Mesodermal cell (in vitro differentiated cells): Measurements from ENCODE around the gene ZSWIM6.

Experiments
- H3K27ac ChIP-seq: 2 replicates; pipeline ENCODE4 v1.7.0; 2013; ENCODE audit warnings: mild to moderate bottlenecking, low read depth, low read length, moderate library complexity; ENCODE audit not compliant: severe bottlenecking
- H3K36me3 ChIP-seq: 2 replicates; pipeline ENCODE4 v1.7.1; 2013; ENCODE audit warnings: mild to moderate bottlenecking, low read length, moderate library complexity; ENCODE audit not compliant: control insufficient read depth, insufficient read depth
- H3K4me1 ChIP-seq: one replicate; pipeline ENCODE4 v1.7.1; 2013; ENCODE audit warnings: mild to moderate bottlenecking, low read length; ENCODE audit not compliant: insufficient read depth, control insufficient read depth, poor library complexity, severe bottlenecking
- H3K4me3 ChIP-seq: 2 replicates; pipeline ENCODE4 v1.7.0; 2013; ENCODE audit warnings: low read length, control low read depth, mild to moderate bottlenecking; ENCODE audit not compliant: insufficient read depth, poor library complexity, severe bottlenecking; ENCODE audit errors: extremely low read depth
- H3K9me3 ChIP-seq: 2 replicates; pipeline ENCODE4 v1.7.1; 2013; ENCODE audit warnings: mild to moderate bottlenecking, low read length, moderate library complexity; ENCODE audit not compliant: control insufficient read depth
- WGBS, 2 experiments: methylation state at CpG; one replicate each; pipeline ENCODE4 v1.1.5; 2013; ENCODE audit warnings: missing lambda C conversion rate in 2 of 2; ENCODE audit not compliant: insufficient coverage in 2 of 2; 5-methylcytosine and 5-hydroxymethylcytosine counted together

ZSWIM6 gene

GRCh38 chr5:61486476-61486875 is 154.4 kb downstream of the ZSWIM6 start:
- Histone ChIP-seq H3K27ac (no peak overlapping the region), H3K4me3 (no peak overlapping the region), H3K4me1 (no peaks in the 10 kb centered on the region), H3K36me3 (peaks cover 24% of the 10 kb centered on the region), H3K9me3 (no peaks in the 10 kb centered on the region)
- no CpG with 5 or more reads among the region's 1 CpG for WGBS, 2 experiments

- H3K27ac ChIP-seq, result no peak overlapping the region
- WGBS, 2 experiments, result 78 to 89% methylated on average over 1 of the region's 1 CpG
- no peaks in the 10 kb centered on the region for H3K4me1 ChIP-seq
- peaks cover 28% of the 10 kb centered on the region for H3K36me3 ChIP-seq
- no peaks in the 10 kb centered on the region for H3K9me3 ChIP-seq
- no peak overlapping the region for H3K4me3 ChIP-seq
Observed at GRCh38 chr5:61489574-61489973, 157.5 kb downstream of the ZSWIM6 start.

- H3K36me3 ChIP-seq, result peaks cover 27% of the 10 kb centered on the region
- no peak overlapping the region for H3K4me3 ChIP-seq
- no peaks in the 10 kb centered on the region for H3K9me3 ChIP-seq
- no CpG with 5 or more reads among the region's 1 CpG for WGBS, 2 experiments
- no peak overlapping the region for H3K27ac ChIP-seq
- H3K4me1 ChIP-seq, result no peaks in the 10 kb centered on the region
Observed at GRCh38 chr5:61491861-61492260, 159.8 kb downstream of the ZSWIM6 start.

- peaks cover 29% of the 10 kb centered on the region for H3K36me3 ChIP-seq
- no peak overlapping the region for H3K27ac ChIP-seq
- no peaks in the 10 kb centered on the region for H3K9me3 ChIP-seq
- no peak overlapping the region for H3K4me3 ChIP-seq
- H3K4me1 ChIP-seq, result no peaks in the 10 kb centered on the region
- WGBS, 2 experiments, result 88 to 89% methylated on average over 4 to 5 of the region's 7 CpGs
Observed at GRCh38 chr5:61493973-61494372, 161.9 kb downstream of the ZSWIM6 start.

GRCh38 chr5:61496446-61496845 is 164.4 kb downstream of the ZSWIM6 start:
- no peaks in the 10 kb centered on the region for H3K4me1 ChIP-seq
- H3K4me3 ChIP-seq, result no peak overlapping the region
- peaks cover 29% of the 10 kb centered on the region for H3K36me3 ChIP-seq
- WGBS, 2 experiments, result 60 to 90% methylated on average over 1 to 2 of the region's 3 CpGs
- H3K27ac ChIP-seq, result no peak overlapping the region
- no peaks in the 10 kb centered on the region for H3K9me3 ChIP-seq

- Histone ChIP-seq H3K4me1 (no peaks in the 10 kb centered on the region), H3K27ac (no peak overlapping the region), H3K4me3 (no peak overlapping the region), H3K36me3 (peaks cover 29% of the 10 kb centered on the region), H3K9me3 (no peaks in the 10 kb centered on the region)
- WGBS, 2 experiments, result 86 to 100% methylated on average over 2 of the region's 4 CpGs
Observed at GRCh38 chr5:61496860-61497259, 164.8 kb downstream of the ZSWIM6 start.

GRCh38 chr5:61498121-61498520 is 166.1 kb downstream of the ZSWIM6 start:
- WGBS, 2 experiments, result 98% methylated on average over 5 of the region's 5 CpGs
- no peaks in the 10 kb centered on the region for H3K9me3 ChIP-seq
- H3K27ac ChIP-seq, result no peak overlapping the region
- H3K4me1 ChIP-seq, result no peaks in the 10 kb centered on the region
- peaks cover 38% of the 10 kb centered on the region for H3K36me3 ChIP-seq
- H3K4me3 ChIP-seq, result no peak overlapping the region

- Histone ChIP-seq H3K4me1 (no peaks in the 10 kb centered on the region), H3K9me3 (no peaks in the 10 kb centered on the region), H3K4me3 (no peak overlapping the region), H3K36me3 (peaks cover 13% of the 10 kb centered on the region), H3K27ac (no peak overlapping the region)
- WGBS, 2 experiments, result 83 to 100% methylated on average over 1 of the region's 3 CpGs
Observed at GRCh38 chr5:61501971-61502370, 169.9 kb downstream of the ZSWIM6 start.

GRCh38 chr5:61504143-61504770 is 172.2 kb downstream of the ZSWIM6 start:
- no CpG with 5 or more reads among the region's 1 CpG for WGBS, 2 experiments
- Histone ChIP-seq H3K36me3 (peaks cover 18% of the 10 kb centered on the region), H3K27ac (no peak overlapping the region), H3K9me3 (no peaks in the 10 kb centered on the region), H3K4me3 (no peak overlapping the region), H3K4me1 (no peaks in the 10 kb centered on the region)

GRCh38 chr5:61505281-61505680 is 173.2 kb downstream of the ZSWIM6 start:
- Histone ChIP-seq H3K9me3 (no peaks in the 10 kb centered on the region), H3K4me3 (no peak overlapping the region), H3K36me3 (peaks cover 23% of the 10 kb centered on the region), H3K27ac (no peak overlapping the region), H3K4me1 (no peaks in the 10 kb centered on the region)

- Histone ChIP-seq H3K27ac (no peak overlapping the region), H3K4me3 (no peak overlapping the region), H3K9me3 (no peaks in the 10 kb centered on the region), H3K36me3 (peaks cover 22% of the 10 kb centered on the region), H3K4me1 (no peaks in the 10 kb centered on the region)
Observed at GRCh38 chr5:61507232-61507631, 175.2 kb downstream of the ZSWIM6 start.
